HG03139 (cell line): ENCODE data around the gene CEP55.

Experiments
- ATAC-seq: cut with Tn5 transposase; IDR thresholded peaks from one replicate; pipeline ENCODE4 v1.9.1; 2021; ENCODE audit not compliant: unreplicated experiment

The CEP55 gene

GRCh38 chr10:93559490-93559889 is 63.1 kb downstream of the CEP55 start:
- no peak for ATAC-seq

- no peak for ATAC-seq
Observed at GRCh38 chr10:93560541-93560940, 64.1 kb downstream of the CEP55 start.

- ATAC-seq = no peak
Observed at GRCh38 chr10:93565446-93565845, 69.0 kb downstream of the CEP55 start.

GRCh38 chr10:93566435-93567276 is 70.2 kb downstream of the CEP55 start, which contains the start of gene FFAR4:
Gene FFAR4, plus strand, starts transcription at chr10:93566665. Its CDS starts 56 bp downstream, at chr10:93566721.
- no peak for ATAC-seq

GRCh38 chr10:93567277-93568104 is 71.1 kb downstream of the CEP55 start:
- no peak for ATAC-seq

- ATAC-seq = no peak
Observed at GRCh38 chr10:93568105-93568390, 71.6 kb downstream of the CEP55 start.

- no peak for ATAC-seq
Observed at GRCh38 chr10:93570383-93570782, 74.0 kb downstream of the CEP55 start.

- ATAC-seq = no peak
Observed at GRCh38 chr10:93572606-93573005, 76.2 kb downstream of the CEP55 start.

GRCh38 chr10:93573051-93573909 is 76.9 kb downstream of the CEP55 start:
- no peak for ATAC-seq

GRCh38 chr10:93573924-93574323 is 77.5 kb downstream of the CEP55 start:
- no peak for ATAC-seq

- ATAC-seq = no peak
Observed at GRCh38 chr10:93576888-93577287, 80.5 kb downstream of the CEP55 start.

GRCh38 chr10:93577565-93577964 is 81.2 kb downstream of the CEP55 start:
- no peak for ATAC-seq
